GM10266 (cell line): ENCODE data around the gene LY6G6C.

ENCODE experiments used
- DNase-seq: peaks from one replicate; pipeline ENCODE4 v3.0.0; 2012; ENCODE audit errors: extremely low spot score
- TF ChIP-seq, protein P1 (sequence below): IDR thresholded peaks from 2 replicates; pipeline ENCODE4 v1.5.1; 2012; ENCODE audit warnings: mild to moderate bottlenecking, low read depth; ENCODE audit not compliant: control insufficient read depth, insufficient read depth; ENCODE audit errors: missing control alignments

The LY6G6C gene

GRCh38 chr6:31758281-31758680, 36.7 kb upstream of the LY6G6C start:
- TF ChIP-seq, protein P1, sequence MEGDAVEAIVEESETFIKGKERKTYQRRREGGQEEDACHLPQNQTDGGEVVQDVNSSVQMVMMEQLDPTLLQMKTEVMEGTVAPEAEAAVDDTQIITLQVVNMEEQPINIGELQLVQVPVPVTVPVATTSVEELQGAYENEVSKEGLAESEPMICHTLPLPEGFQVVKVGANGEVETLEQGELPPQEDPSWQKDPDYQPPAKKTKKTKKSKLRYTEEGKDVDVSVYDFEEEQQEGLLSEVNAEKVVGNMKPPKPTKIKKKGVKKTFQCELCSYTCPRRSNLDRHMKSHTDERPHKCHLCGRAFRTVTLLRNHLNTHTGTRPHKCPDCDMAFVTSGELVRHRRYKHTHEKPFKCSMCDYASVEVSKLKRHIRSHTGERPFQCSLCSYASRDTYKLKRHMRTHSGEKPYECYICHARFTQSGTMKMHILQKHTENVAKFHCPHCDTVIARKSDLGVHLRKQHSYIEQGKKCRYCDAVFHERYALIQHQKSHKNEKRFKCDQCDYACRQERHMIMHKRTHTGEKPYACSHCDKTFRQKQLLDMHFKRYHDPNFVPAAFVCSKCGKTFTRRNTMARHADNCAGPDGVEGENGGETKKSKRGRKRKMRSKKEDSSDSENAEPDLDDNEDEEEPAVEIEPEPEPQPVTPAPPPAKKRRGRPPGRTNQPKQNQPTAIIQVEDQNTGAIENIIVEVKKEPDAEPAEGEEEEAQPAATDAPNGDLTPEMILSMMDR, result no peak
- no peak for DNase-seq

DNA sequence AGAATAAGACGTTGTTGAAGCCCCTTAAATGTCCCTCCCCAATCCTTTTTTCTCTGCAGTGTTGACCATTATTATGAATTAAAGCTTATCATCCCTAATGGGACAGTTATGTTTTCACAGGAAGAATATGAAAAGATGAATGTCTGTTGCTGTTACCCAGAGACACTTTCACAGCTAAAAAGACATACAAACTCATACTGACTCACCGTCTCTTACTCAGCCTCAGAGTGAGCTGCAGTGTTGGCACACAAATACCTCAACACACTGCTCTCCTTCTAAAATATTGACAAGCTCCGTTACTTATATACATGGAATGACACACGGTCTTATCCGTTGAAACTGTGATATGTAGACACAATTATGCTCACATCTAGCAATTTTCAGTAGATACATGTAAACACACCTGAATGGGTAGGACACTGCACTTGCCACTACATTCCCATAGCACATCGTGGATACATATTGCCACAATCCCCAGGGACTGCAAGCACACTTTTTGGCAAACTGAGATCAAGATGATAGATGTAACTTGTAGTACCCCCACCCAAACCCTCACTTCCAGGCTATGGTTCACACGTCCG, 31.3 kb upstream of the LY6G6C start:
- TF ChIP-seq, protein P1, result no peak
- DNase-seq, result no peak

DNA sequence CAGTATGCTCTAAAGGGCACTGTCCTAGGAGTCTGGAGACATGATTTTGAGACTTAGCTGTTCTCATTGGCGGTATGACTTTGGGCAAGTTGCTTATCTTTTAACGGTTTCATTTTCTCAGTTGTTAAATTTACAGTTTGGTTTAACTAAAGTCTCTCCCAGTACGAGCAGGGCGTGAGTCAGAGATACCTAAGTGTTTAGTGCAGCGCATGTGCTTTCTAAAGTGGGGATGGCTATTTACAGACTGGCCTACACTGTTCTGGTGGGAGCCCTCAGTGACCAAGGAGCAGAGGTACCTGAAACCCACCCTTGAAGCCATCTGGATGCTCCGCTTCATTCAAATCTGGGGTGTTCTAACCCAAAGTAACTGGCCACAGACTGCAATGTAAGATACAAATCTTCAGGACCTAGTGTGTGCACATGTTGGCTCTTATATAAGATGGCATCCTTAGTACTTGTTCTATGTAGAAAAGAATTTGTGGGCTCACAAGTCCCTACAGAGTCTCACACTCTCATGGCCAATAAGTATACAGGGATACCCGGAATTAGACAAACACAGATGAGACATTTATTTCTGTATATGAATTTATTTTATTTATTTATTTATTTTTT, 29.0 kb upstream of the LY6G6C start:
- TF ChIP-seq, protein P1, result no peak
- DNase-seq, result no peak

DNA sequence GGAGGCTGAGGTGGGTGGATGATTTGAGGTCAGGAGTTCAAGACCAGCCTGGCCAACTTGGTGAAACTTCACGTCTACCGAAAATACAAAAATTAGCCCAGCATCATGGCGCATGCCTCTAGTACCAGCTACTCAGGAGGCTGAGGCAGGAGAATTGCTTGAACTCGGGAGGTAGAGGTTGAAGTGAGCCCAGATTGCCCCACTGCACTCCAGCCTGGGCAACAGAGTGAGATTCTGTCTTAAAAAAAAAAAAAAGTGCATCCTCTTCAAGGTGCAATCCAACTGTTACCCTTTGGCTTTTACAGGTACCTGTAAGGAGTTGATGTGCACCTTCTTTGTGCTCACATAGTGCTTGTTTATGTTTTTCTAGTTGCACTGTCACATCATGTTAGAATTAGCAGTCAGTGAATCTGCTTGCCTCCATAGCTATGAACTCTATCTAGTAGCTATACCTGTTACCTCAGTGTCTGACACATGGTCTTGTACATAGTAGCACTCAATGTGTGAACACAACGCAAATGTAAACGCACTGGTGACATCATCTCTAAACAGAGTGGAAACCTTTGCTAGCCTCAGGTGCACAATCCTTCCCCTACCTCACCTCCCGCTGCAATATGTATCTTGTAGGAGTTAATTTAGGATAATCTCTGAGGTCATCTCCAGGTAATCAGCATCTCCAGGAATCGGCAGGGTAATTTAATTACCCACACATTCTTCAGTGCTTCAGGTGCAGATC, 27.9 kb upstream of the LY6G6C start:
- no peak for DNase-seq
- TF ChIP-seq, protein P1, result no peak

- TF ChIP-seq, protein P1, result no peak
- DNase-seq, result no peak
These were observed 22.9 kb upstream of the LY6G6C start for GRCh38 chr6:31744422-31744821.

DNA sequence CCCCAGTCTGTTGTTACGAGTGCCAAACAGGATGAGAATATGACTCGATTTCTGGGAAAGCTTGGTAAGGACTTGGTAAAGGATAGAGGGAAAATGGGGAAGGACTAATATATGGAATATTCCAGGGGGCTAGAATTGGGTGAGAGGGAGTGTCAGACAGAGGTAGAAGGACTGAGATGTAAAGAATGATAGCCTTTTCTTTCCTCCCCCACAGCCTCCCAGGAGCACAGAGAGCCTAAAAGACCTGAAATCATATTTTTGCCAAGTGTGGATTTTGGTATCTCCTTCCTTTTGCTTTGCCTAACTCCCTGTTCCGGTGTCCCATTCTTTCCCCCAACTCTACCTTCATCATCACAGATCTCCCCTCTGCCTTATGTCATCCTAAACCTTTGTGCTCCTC, 21.3 kb upstream of the LY6G6C start:
- TF ChIP-seq, protein P1, result no peak
- DNase-seq, result no peak

DNA sequence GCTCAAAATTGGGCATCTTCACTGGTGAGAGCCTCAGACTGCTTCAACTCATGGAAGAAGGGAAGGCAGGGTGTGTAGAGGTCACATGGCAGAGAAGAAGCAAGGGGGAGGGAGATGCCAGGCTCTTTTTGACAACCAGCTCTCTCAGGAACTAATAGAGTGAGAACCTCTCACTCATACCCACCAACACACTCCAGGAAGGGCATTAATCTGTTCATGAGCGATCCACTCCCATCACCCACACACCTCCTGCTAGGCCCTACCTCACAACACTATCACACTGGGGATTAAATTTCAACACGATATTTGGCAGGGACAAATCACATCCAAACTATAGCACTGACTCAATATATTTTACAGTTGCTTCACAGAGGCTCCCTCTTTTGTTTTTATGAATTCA, 20.3 kb upstream of the LY6G6C start:
- TF ChIP-seq, protein P1, result no peak
- DNase-seq, result no peak
